Measurements from ENCODE around the gene TUBB2A. TPM values are rescaled to one million over a fixed set of nuclear protein-coding genes. Genes with fewer than 3 reads are reported as not detected.
A peak's percentile ranks its signal among the peaks of the same experiment; 100 is the strongest.

TUBB2A gene
- total RNA-seq, 4 donors from 2014 or later, result 16.3 to 72.5 (median 34.5) TPM

- intact Hi-C loops (cut with DNase I), result no loop called here
- peaks cover 3 to 4% of the 10 kb centered on the region in 2 donors for H3K4me1 ChIP-seq
- no peaks in the 10 kb centered on the region for H3K27me3 ChIP-seq
- H3K9me3 ChIP-seq, result no peaks in the 10 kb centered on the region
- no peak overlapping the region for H3K27ac ChIP-seq
- H3K36me3 ChIP-seq, result no peaks in the 10 kb centered on the region
- WGBS, 2 donors, result 77 to 83% methylated on average over 7 of the region's 7 CpGs
- H3K4me3 ChIP-seq (replicated peaks in 1 of 3), result no peak overlapping the region
- no peak for DNase-seq
- no peak for TF ChIP-seq CTCF (IDR thresholded peaks at IDR 0.05)
- no peak for TF ChIP-seq POLR2A (IDR thresholded peaks at IDR 0.05)
Observed at GRCh38 chr6:3165631-3166534, 8.5 kb upstream of the TUBB2A start.

- WGBS, 2 donors, result 91 to 94% methylated on average over 6 of the region's 6 CpGs
- Histone ChIP-seq H3K27me3 (no peaks in the 10 kb centered on the region), H3K9me3 (no peaks in the 10 kb centered on the region), H3K4me3 (replicated peaks in 1 of 3) (no peak overlapping the region), H3K36me3 (no peaks in the 10 kb centered on the region), H3K4me1 (peaks cover 3 to 4% of the 10 kb centered on the region in 2 donors), H3K27ac (no peak overlapping the region)
- intact Hi-C loops (cut with DNase I), result no loop called here
- no peak for TF ChIP-seq POLR2A (IDR thresholded peaks at IDR 0.05)
- no peak for TF ChIP-seq CTCF (IDR thresholded peaks at IDR 0.05)
- DNase-seq, result no peak
Observed at GRCh38 chr6:3164388-3164787, 7.0 kb upstream of the TUBB2A start.

- H3K36me3 ChIP-seq, result no peaks in the 10 kb centered on the region
- no peaks in the 10 kb centered on the region for H3K27me3 ChIP-seq
- H3K9me3 ChIP-seq, result no peaks in the 10 kb centered on the region
- intact Hi-C loops (cut with DNase I), result no loop called here
- peak overlapping the region in 1 of 3 donors; percentile 74 for H3K27ac ChIP-seq
- H3K4me1 ChIP-seq, result peaks cover 3 to 4% of the 10 kb centered on the region in 2 donors
- TF ChIP-seq CTCF (IDR thresholded peaks at IDR 0.05) (no peak), POLR2A (IDR thresholded peaks at IDR 0.05) (no peak)
- DNase-seq, result no peak
- 29 to 31% methylated on average over 13 of the region's 13 CpGs for WGBS, 2 donors
- H3K4me3 ChIP-seq (replicated peaks in 1 of 3), result peak overlapping the region in 1 of 3 donors; percentile 51
Observed at GRCh38 chr6:3163248-3163594, 5.9 kb upstream of the TUBB2A start.

- 0% methylated on average over 14 to 33 of the region's 74 CpGs for WGBS, 2 donors
- DNase-seq, result peak; percentile 76
- Histone ChIP-seq H3K4me1 (peaks cover 3 to 4% of the 10 kb centered on the region in 2 donors), H3K36me3 (no peaks in the 10 kb centered on the region), H3K4me3 (replicated peaks in 1 of 3) (peak overlapping the region; percentile 12 to 53 (median 51)), H3K27me3 (no peaks in the 10 kb centered on the region), H3K27ac (peak overlapping the region; percentile 51 to 81 (median 74)), H3K9me3 (no peaks in the 10 kb centered on the region)
- intact Hi-C loops (cut with DNase I), result no loop called here
- peak in 1 of 2 donors; percentile 58 for TF ChIP-seq POLR2A (IDR thresholded peaks at IDR 0.05)
- TF ChIP-seq CTCF (IDR thresholded peaks at IDR 0.05), result peak in 1 of 6 experiments; percentile 16
Observed at GRCh38 chr6:3162565-3163247, 5.4 kb upstream of the TUBB2A start.

GRCh38 chr6:3162067-3162497 lies 4.7 kb upstream of the TUBB2A start:
- Histone ChIP-seq H3K27ac (peak overlapping the region in 2 of 3 donors; percentile 74 to 81), H3K36me3 (no peaks in the 10 kb centered on the region), H3K27me3 (no peaks in the 10 kb centered on the region), H3K9me3 (no peaks in the 10 kb centered on the region), H3K4me3 (replicated peaks in 1 of 3) (no peak overlapping the region), H3K4me1 (peaks cover 3 to 4% of the 10 kb centered on the region in 2 donors)
- 53 to 73% methylated on average over 6 to 7 of the region's 7 CpGs for WGBS, 2 donors
- no peak for TF ChIP-seq CTCF (IDR thresholded peaks at IDR 0.05)
- TF ChIP-seq POLR2A (IDR thresholded peaks at IDR 0.05), result no peak
- intact Hi-C loops (cut with DNase I), result no loop called here
- DNase-seq, result no peak

All from thyroid gland (tissue), 4 donors.